Stimulated activated CD4-positive, alpha-beta T cell treated with anti-CD3 and anti-CD28 coated beads, Interleukin-2, amount 100 ng/mL, for 48 hours (primary cell): ENCODE measurements around the gene CFAP46.
"Not testable (repeated sequence)": the region's sequence is repeated elsewhere in the genome, so short reads cannot be mapped to it uniquely, and the experiment has no call there.

Source experiments
- DNase-seq, 2 donors: peaks; one replicate each; pipeline ENCODE4 v3.0.0-alpha.2; 2020

CFAP46 gene

DNA sequence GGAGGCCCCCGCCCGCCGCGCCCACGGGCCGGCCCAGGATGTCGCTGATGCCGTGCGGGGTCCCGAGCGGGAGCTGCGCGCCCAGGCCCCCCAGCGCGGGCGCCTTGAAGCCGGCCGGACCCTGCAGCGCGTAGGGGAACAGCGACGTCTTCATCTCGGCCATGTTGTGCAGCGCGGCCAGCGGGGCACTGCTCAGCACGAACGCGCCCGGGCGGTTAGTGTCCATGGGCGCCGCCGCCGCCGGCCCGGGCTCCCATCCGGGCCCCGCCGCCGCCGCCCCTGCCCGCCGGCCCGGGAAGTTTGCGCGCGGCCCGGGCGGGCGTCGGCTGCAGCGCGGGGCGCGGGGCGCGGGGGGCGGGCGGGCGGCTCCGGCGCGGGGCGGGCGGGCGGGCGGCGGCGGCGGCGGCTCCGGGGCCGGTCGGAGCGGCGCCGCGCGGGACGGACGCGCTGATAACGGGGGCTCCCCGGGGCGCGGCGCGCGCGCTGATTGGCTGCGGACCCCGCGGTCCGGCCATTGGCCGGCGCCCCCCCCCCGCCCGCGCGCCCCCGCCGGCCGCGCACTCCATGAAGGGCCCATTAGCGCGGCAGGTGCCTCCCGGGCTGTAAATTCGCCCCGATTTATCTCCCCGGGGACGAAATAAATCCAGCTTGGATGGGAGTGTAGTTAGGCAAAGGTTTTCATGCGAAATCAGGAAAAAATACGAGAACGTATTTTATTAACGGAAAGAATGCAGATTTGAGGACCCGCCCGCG lies 156.5 kb downstream of the CFAP46 start, which contains the start of gene NKX6-2:
TSS of gene NKX6-2 (minus strand) at position 425 of the 753 bp plus-strand sequence. CDS start at position 226, 199 bp downstream.
- DNase-seq: no peak

DNA sequence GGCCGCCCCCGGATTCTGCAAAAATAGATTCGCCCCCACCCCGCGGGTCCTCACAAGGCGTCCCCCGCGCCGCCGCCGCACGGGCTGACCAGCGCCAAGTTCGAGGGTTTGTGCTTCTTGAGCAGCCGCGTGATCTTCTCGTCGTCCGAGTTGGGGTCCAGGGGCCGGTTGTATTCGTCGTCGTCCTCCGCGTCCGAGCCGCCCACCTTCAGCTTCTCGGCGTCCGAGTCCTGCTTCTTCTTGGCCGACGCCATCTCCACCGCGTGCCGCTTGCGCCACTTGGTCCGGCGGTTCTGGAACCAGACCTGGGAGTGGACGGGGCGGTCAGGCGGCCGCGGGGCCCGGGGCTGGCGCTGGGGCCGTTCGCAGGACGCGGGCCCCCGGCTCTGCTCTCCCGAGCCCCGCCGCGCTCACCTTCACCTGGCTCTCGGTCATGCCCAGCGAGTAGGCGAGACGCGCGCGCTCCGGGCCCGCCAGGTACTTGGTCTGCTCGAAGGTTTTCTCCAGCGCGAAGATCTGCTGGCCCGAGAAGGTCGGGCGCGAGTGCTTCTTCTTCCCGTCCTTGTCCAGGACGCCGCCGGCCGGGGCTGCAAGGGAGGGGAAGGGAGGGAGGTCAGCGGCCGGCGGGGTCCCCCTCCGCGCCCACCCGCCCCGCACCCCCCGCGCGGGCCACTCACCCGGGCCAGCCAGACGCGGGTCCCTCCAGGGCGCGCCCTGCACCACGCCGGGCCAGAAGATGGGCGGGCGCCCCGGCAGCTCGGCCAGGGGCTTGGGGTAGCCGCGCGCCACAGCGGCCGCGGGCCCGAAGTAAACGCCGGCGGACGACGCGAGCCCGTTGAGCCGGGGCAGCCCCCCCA lies 157.3 kb downstream of the CFAP46 start:
- DNase-seq: no peak

DNA sequence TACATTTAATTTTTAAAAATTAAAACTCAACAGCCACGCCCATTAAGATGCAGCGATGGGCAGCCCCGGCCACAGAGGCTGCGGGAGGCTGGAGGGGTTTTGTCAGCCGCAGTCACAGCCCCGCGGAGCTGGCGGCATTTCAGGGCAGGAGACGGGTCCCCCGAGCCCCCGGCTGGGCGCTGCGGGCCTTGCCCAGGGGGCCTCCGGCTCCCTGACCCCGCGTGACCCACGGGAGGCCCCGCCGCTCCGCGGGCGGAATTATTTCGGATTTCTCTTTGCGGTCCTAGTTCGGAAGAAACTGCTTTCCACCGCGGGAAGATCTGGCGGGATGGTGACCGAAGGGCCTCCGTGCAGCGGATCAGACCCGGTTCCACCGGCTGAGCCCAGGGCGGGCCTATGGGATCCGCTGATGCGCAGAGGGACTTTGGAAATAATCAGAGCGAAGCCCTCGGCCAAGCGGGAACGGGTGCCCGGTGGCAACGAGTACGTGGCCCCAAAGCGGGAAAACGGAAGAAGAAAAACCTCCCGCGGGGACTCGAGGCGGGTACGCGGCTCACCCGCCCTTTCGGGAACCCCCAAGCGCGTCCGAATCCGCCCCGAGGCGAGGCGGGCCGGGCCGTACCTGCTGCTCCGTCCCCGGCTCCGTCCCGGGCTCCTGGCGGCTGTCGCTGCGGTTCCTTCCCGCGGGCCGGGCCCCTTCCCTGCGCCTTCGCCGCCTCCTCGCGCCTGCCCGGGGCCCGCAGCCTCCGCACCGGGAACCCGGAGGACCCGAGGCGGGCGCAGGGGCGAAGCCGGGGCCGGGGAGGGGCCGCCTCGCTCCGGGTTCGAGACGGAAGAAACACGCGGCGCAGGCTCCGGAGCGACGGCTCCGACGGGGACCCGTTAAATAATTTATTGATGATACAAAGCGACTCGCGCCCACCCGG lies 158.2 kb downstream of the CFAP46 start:
- no peak for DNase-seq

DNA sequence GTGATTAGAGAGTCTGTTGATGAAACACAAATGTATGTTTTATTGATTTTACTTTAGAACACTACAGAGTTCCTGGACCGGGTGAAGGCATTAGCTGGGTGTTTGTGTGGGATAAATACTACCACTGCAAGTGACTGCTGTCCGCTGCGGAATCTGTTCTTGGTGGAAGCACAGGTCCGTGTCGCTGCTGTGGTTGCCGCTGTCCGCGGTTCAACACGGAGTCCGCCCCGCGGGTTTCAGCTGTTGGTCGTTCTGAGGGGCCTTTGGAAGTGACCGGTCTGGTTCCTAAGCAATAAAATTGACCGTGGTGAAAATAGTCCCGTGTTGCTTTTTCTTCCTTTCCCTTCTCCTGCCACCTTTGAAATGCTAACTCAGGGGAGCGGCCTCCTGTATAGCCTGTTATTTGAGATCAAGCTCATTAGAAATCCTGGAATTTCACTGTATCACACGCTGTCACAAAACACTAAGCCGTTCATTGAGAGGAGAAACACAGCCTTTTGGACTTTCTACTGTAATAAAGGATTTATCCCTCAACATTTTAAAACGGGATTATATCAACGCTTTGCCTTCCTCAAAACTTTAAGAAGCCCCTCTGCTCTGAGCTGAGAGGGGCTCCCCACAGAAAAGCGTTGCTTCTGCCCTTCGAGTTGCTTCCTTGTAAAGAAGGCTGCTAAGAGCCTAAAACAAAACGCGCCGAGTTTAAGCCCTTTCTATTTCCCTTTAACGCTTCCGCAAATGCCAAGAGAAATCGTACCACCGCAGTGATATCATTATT lies 159.0 kb downstream of the CFAP46 start:
- DNase-seq: no peak

DNA sequence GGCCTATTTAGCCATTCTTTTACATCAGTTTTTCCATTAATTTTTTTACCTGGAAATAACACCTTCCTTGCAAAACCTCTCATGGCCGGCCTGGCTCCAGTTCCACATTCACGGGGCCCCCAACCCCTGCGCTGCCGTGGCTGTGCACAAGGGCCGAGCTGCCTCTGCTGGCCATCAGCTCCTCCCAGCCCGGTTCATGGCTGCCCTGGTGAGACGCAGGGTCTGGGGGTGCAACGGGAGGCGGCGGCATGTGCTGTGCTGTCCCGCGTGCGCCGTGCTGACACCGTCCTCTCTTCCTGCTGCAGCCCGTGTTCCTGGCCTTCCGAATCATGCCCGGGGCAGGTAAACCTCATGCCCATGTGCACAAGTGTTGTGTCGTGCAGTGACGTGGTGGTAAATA lies 160.8 kb downstream of the CFAP46 start:
- no peak for DNase-seq

DNA sequence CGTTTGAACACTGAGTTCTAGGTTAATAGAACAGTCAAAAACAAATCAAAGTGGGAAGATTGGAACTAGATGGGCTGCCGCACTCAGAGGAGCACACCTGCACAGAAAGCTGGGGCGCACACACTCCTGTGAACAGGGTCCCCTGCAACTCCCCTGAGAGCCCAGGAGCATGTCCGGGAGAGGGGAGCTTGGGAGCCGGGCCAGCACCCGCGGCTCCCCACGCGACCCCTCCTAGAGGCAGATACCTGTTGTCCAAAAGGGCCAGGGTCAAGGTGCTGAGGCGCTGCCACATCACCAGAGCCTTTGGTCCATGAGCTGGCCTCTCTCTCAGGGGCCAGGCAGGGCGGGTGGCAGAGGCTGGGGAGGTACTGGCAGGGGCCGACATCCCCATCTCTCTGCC lies 162.0 kb downstream of the CFAP46 start:
- DNase-seq: no peak

DNA sequence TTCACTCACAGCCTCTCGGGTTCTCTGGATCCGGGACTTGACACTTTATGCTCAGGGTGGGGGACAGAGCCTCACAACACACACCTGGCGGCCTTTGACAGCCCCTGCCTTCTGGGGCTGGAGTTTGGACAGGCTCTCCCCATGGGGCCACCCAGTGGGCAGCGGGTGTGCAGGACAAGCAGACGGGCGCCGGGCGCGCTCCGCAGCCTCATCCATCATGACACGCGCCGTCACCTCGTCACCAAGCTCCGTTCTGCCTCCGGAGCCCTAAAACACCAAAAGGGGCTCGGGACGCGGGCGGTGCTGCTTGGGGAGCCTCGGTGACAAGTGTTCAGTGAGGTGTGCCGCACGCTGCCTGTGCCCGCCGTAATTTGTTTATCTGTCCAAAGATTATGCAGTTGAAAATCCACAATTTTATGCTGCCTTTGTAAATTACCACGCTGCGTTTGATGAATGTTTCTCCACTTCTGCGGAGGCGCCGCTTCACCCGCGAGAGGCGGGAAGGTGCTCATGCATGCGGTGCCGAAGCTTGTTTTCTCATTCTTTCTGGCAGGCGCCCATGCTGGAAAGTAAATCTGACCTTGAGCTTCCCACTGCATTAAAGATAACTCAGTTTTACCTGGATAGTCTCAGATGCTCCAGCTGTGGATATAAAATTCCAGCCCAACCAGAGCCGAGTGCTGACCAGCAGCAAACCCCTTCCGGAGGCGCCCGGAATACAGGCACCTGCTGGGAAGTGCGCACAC lies 162.6 kb downstream of the CFAP46 start:
- no peak for DNase-seq

DNA sequence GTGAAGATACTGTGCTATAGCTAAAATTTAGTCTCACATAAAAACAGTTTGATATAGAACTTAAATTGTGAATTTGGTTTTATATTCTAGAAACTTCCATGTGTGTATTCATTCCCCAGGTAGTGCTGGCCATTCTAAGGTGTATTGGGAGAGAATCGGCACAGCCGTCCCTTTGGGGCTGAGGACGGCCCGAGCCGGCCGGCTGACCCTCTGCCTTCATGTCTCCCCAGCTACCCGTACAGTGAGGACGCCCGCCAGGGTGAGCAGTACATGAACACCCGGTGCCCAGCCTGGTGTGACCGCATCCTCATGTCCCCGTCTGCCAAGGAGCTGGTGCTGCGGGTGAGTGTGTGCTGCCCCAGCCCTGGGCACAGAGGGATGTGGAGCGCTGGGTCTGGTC lies 164.9 kb downstream of the CFAP46 start:
- no peak for DNase-seq

DNA sequence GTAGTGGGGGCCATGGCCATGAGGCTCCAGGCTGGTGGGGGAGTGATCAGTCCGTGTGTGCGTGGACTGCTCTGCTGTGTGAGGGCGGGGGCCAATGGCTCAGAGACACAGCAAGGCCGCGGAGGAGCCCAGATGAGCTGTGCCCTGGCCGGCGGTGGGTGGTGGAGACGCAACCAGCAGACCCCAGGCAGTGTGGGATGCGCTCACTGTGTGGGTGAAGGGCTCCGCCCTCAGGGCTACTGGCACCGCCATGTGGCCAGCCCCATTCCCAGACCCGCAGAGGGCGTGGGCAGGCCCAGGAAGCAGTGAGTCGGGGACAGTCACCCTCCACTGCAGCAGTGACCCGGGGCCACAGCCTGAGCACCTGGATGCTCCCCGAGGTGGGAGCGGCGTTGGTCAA lies 165.5 kb downstream of the CFAP46 start:
- no peak for DNase-seq

DNA sequence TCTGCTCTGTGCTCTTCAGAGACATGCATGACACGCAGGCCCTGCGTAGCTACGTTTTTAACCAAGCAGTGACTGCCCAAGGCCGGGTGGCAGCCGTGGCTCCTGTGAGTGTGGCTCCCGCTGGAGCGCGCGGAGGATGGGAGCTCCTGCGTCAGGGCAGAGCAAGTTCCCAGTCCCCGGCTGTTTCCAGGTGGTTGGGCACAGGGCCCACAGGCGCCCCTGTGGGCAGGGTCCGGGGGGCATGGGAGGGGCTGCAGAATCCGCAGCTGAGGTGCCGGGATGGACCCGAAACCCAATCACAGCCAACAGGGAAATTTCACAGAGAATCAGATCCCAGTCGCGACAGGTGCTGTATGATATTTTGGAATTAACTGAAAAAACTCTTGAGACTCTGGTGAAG lies 166.2 kb downstream of the CFAP46 start:
- no peak for DNase-seq

DNA sequence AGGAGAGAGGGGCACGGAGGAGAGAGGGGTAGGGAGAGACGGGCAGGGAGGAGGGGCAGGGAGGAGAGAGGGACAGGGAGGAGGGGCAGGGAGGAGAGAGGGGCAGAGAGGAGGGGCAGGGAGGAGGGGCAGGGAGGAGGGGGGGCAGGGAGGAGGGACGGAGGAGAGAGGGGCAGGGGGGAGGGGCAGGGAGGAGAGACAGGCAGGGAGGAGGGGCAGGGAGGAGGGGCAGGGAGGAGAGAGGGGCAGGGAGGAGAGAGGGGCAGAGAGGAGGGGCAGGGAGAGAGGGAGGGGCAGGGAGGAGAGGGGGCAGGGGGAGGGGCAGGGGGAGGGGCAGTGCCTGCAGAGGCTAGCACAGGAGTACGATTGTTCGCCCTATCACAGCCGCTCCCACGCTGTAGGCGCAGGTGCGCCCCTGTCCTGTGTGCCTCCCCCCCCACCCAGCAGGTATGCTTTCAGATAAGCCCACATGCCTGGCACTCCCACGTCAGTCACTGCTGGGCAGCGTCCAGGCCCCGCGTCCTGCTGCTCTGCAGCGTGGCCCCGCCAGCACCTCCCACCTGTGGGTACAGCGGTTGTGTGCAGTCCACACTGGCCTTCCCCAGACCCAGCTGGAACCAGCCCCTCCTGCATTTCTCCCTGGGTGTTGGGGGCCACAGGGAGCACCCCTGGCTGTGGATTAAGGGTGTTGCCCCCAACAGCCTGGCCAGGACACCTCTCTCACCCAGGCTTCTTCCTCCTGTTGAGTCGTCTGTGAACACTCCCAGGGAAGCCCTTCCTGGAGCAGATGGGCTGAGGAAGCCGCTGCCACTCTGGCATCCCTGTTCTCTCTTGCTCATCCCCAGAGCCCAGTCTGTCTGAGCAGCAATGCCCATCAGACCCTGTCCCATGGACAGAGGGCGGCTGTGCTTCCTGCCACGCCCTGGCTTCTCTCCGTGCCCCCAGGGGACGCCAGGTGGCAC lies 167.2 kb downstream of the CFAP46 start:
- no peak for DNase-seq

DNA sequence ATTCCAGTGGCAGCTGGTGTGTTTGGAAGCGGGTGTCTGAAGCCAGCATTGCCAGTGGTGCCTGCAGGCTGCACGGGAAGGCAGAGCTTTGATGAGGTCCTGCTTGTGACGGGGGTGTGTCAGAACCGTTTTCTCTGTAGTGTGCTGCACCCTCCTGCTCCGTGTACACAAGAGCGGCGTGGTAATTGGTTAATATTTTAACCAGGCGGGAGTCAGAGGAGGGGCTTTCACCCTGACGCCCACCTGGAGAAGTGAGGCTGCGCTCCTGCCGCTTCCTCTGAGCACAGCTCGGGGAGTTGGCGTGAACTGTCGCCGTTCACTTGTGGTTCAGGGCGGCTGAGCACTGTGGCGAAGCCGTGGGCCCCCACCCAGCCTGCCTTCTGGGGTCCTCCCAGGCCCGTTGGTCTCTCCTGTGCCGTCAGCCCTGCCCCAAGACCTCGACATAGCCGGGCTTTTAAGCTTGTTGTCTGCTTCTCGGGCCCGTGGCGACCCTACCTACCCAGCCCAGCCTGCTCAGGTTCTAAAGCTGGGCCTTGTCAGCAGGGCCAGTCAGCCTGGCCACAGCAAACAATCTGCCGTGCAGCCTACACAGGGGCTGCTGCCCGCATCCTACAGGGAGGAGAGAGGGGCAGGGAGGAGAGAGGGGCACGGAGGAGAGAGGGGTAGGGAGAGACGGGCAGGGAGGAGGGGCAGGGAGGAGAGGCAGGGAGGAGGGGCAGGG lies 168.0 kb downstream of the CFAP46 start:
- no peak for DNase-seq

DNA sequence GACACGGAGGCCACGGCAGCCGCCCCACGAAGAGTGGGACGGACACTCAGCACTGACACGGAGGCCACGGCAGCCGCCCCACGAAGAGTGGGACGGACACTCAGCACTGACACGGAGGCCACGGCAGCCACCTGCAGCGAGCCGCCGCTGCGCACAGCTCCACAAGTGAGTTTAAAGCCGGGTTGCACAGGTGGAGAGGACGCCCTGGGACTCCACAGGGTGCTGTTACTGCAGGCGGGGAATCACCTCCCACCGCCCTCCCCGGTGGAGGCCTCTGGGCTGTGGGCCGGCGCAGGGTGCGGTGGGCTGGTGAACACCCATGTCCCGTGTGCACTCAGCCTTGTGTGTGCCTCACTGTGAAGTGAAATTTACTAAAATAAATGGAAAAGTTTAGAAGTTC lies 169.6 kb downstream of the CFAP46 start:
- DNase-seq: not testable (repeated sequence)

DNA sequence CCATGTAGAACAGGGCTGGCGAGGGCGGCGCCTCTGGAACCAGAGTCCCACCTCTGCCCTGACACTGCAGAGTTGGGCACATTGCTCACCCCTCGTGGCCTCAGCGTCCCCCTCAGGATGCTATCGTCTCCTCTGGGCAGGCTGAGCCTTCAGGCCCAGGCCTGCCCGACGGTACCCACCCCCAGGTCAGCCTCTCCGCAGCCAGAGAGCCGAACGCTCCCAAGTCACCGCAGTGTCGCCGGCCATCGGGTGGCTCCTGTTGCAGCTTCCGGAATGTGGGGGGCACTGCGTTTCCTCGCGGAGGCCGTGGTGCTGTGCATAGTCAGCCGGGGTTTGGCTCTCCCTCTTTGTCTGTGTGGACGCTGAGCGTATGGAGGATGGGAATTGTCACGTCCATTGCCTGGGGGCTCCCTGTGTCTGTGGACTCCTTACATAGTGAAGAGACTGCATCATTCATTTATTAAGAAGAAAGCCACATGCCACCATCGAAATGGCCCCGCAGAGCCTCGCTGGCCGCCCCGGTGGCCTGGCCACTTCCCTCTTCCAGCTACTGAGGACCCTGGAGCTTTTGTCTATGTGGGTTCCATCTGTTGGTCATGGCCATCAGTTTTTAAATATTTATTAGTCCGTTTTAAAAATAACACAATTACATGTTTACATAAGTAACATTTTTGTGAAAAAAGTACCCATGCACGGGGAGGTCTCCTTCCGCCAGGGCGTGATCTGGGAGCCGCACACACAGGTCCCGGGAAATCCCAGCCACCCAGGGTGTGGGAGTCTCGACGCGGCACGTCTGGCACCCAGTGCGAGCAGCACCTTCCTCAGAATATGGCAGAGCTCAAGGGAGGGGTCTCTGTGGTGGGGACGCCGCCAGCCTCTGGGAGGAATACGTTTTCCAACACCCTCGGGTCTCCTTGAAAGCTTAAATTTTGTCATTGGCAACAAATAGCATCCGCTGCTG lies 172.0 kb downstream of the CFAP46 start:
- DNase-seq: no peak

DNA sequence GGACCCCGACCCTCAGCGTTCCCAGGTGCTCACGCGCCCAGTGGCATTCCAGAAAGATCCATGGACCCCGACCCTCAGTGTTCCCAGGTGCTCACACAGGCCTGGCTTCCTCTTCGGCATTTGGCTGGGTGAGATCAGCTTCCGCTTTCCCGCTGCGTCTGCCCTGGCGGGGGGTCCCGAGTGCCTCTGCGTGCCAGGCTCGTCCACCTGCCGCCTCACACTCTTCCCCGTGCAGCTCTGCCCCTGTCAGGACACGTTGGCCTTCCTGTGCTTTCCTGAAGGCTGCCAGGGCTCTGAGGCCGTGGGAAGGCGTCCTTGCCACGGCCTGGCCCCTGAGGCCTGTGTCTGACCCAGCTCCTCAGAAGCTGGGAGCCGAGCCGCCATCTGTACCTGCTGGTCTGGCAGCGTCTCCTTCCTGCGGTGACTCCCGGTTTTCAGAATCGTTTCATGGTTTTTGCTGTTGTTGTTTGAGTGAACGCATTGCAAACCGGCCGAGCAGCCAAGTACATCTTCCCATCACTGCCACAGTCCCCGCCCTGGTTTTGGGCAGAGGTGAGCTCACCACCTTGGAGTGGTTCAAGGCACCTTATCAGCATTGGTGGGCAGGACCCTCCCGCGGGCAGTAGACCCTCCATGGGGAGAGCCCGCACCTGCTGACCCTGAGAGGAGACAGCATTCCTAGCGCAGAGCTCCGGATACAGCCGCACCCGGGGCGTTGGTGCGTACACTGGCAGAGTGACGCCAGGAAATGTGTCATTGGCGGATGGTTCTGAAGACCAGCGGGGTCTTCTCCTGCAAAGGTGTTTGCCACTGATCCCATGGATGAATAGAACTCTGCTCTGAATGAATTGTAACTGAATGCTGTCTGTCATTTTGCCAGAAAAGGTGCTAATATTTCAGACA lies 173.8 kb downstream of the CFAP46 start:
- DNase-seq: no peak

DNA sequence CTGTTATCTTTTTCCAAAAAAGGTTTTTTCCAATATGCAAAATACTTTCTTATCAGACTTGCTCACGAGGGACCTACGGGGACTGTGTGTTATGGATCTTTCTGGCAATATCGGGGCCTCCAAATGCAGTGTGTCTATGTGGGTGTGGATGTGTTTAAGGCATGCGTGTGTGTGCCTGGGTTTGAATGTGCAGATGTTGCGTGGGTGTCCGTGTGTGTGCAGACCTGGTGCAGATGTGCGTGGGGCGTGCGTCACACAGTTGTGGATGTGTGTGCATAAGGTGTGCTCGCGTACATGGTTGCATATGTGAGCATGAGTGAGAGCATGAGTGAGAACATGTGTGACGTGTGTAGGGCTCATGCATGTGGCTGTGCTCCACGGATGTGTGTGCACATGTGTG lies 176.1 kb downstream of the CFAP46 start:
- no peak for DNase-seq

DNA sequence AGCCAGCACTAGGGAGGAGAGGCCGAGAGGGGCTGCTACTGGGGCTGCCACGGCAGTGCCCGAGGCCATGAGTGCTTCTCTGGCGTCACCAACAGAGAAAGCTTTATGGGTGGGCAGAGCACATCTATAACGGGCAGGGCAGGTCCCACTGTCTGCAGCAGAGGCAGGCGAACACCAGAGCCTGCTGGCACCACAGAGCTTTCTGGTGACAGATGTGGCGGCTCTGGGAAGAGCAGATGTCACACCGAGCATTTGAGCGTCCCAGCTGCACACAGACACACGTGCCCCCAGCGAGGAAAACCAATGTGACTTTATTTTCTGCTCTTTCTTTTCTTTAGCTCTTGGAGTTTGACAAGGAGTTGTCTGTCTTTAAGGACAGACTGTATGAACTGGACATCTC lies 176.9 kb downstream of the CFAP46 start:
- no peak for DNase-seq
